GM19193 (cell line): ENCODE measurements around the gene TMEM132E.

Source experiments
- POLR2A ChIP-seq: IDR thresholded peaks from 4 replicates; pipeline ENCODE4 v1.6.1; 2011; ENCODE audit not compliant: insufficient read depth, insufficient read length; ENCODE audit errors: extremely low read depth

Gene TMEM132E

GRCh38 chr17:34633760-34634159 is 54.4 kb downstream of the TMEM132E start:
- TF ChIP-seq POLR2A, result no peak

GRCh38 chr17:34634551-34635160 is 55.3 kb downstream of the TMEM132E start:
- no peak for TF ChIP-seq POLR2A

DNA sequence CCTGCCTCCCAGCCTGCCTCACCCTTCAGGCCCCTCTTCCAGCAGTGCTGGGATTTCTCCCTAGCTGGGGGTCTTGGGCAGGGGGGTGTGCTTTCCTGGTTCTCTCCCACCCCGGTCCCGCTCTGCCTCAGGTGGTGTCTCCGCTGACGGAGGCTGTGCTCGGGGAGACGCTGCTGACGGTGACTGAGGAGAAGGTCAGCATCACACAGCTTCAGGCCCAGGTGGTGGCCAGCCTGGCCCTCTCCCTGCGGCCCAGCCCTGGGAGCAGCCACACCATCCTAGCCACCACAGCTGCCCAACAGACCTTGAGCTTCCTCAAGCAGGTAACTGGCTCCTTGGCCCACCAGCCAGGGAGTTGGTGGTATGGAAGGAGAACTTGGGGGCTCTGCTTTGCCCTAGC is 56.5 kb downstream of the TMEM132E start:
- TF ChIP-seq POLR2A, result no peak

DNA sequence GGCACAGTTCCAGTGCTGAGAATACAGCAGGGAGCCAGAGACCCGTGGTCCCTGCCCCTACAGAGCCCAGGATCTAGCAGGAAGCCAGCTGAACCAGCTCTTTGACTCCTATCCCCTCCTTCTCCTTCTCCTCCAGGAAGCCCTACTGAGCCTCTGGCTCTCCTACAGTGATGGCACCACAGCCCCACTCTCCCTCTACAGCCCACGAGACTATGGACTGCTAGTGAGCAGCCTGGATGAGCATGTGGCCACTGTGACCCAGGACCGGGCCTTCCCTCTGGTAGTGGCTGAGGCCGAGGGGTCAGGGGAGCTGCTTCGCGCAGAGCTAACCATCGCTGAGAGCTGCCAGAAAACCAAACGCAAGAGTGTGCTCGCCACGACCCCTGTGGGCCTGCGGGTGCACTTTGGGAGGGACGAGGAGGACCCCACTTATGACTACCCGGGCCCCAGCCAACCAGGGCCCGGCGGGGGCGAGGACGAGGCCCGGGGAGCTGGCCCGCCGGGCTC is 57.7 kb downstream of the TMEM132E start:
- no peak for TF ChIP-seq POLR2A

- TF ChIP-seq POLR2A, result no peak
These were observed 58.5 kb downstream of the TMEM132E start for GRCh38 chr17:34637548-34638525.

- TF ChIP-seq POLR2A, result no peak
These were observed 59.3 kb downstream of the TMEM132E start for GRCh38 chr17:34638526-34639260.

DNA sequence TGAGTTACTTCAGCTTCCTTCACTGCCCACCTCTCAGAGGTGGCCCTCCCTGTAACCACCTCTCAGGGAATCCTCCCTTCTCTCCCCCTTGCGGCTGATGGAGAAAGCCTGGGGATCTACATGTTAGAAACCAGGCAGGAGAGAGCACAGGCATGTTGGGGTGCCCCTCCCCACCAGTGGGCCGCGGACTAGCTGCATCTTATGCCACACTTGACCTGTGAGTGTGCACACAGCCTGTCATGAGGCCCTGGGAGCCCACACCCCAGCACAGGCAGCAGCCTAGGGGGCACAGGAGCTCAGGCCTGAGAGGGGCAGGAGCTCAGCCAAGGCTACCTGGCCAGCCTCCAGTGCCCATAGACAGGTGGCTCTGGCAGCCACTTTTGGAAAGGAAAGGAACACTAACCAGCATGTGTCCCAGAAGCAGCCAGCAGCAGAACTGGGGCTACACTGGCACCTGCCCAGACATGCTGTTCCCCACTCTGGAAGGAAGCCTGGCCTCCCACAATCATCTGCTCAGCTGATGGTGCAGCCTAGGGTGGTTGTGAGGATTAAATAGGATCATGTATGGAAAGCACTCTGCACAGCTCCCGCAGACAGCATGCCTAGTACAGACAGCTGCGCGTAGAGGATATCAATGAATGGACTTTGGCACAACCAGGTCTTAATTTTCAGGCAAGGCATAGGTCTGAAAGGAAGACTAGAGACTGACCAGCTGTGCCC is 60.5 kb downstream of the TMEM132E start:
- no peak for TF ChIP-seq POLR2A

GRCh38 chr17:34641368-34641767 is 62.0 kb downstream of the TMEM132E start:
- no peak for TF ChIP-seq POLR2A

DNA sequence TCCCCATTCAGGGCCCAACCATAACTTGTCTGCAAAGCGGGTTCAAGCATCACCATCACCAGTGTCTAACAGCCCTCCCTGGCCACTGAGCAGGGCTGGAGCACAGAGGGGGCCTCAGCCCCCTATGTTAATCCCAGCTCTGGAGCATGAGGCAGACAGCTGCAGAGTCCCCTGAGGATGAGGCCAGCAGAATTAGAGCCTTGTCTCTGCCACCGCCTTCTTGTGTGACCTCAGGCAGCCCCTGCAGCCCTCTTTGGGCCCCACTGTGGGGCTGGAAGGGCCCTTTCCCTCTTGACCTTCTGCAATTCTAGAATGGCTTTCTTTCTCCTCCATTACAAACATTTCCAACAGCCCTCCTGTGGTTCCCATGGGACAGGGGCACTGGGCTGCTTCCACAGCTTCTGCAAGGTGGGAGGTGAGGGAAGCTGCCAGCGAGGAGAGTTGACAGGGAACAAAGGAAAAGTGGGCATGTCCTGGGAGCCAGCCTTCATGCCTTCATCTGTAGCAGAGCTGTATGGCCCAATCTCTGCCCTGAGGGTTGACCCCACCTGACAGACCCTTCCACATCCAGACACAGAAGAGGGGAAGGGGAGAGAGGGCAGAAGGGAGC is 65.7 kb downstream of the TMEM132E start:
- no peak for TF ChIP-seq POLR2A

DNA sequence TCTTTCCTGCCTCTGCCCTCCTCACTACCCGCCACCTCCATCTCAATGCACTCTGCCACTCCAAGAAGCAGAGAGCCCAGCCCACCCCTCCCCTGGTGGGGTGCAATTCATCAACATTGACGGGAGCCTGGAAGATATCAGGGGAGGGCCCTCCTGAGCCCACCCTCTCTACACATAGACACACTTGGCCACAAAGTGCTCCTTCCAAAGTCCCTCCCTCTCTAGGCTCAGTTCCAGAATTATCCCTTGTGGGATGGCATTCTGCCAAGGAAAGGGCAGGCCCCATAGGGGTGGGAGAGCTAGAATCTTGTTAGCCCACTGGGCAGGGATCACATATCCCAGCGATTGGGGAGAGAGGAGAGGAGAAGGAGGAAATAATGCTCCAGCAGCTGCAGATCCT is 66.2 kb downstream of the TMEM132E start:
- no peak for TF ChIP-seq POLR2A

GRCh38 chr17:34647511-34647910 is 68.1 kb downstream of the TMEM132E start:
- TF ChIP-seq POLR2A, result no peak

DNA sequence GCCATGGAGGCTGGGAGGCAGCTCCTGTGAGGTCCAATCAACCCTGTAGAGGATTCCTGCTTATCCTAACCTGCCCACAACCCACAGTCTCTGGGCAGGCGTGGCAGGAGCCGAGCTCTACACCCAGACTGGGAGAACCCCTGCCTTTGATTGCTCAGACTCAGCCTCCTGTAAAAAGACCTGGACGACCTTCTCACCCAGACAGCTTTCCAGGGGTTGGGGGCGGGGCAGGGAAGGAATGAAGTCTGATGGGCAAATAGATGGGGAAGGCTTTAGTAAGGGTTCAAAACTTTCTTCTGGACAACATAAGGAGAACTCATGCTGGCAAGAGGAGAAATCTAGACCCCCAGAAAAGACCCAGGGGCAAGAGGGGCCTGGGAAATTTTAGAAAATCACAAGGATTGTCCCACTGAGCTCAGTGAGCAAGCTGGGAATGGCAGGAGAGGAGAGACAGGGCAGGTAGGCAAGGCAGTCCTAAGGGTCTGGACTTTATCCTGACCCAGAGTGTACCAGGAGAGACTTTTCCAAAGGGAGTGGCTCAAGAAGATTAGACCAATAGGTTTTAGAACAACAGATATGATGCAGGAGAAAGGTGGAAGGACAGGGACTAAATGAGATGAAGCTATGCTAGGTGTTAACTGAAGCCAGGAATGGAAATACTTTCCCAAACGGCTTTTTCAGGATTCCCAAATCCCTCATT is 70.8 kb downstream of the TMEM132E start:
- TF ChIP-seq POLR2A, result no peak

- TF ChIP-seq POLR2A, result no peak
These were observed 72.0 kb downstream of the TMEM132E start for GRCh38 chr17:34651402-34651811.
